ENCODE data around the gene ICOSLG. TPM values are rescaled to one million over a fixed set of nuclear protein-coding genes. Genes with fewer than 3 reads are reported as not detected.
"Not testable (repeated sequence)": the region's sequence is repeated elsewhere in the genome, so short reads cannot be mapped to it uniquely, and the experiment has no call there.

Gene ICOSLG
- total and polyA plus RNA-seq, 7 donors: 0.27 to 5.7 (median 0.83) TPM

- Histone ChIP-seq H3K27ac (no peak overlapping the region), H3K4me1 (no peaks in the 10 kb centered on the region), H3K27me3 (no peaks in the 10 kb centered on the region), H3K36me3 (no peaks in the 10 kb centered on the region), H3K9me3 (no peaks in the 10 kb centered on the region), H3K4me3 (no peak overlapping the region)
- 84 to 88% methylated on average over 15 of the region's 15 CpGs for WGBS, 2 donors
- no peak for DNase-seq
- intact Hi-C loops (cut with DNase I): no loop called here
- no peak for TF ChIP-seq EP300 (IDR thresholded peaks at IDR 0.05)
- no peak for TF ChIP-seq POLR2A (IDR thresholded peaks at IDR 0.05)
- no peak for TF ChIP-seq POLR2AphosphoS5 (IDR thresholded peaks at IDR 0.05)
- TF ChIP-seq CTCF (IDR thresholded peaks at IDR 0.05): no peak
These were observed 41.3 kb downstream of the ICOSLG start for GRCh38 chr21:44199448-44199847.

- H3K4me3 ChIP-seq; H3K36me3 ChIP-seq; intact Hi-C loops (cut with DNase I); H3K27me3 ChIP-seq; H3K9me3 ChIP-seq; H3K27ac ChIP-seq; H3K4me1 ChIP-seq: not testable (repeated sequence)
- WGBS, 2 donors: 94% methylated on average over 12 to 21 of the region's 21 CpGs
- peak; percentile 46 for DNase-seq
These were observed 43.6 kb downstream of the ICOSLG start for GRCh38 chr21:44197156-44197516.

GRCh38 chr21:44196212-44197155 lies 44.3 kb downstream of the ICOSLG start:
- H3K36me3 ChIP-seq; H3K4me1 ChIP-seq; H3K27me3 ChIP-seq; H3K4me3 ChIP-seq; H3K9me3 ChIP-seq; intact Hi-C loops (cut with DNase I); H3K27ac ChIP-seq: not testable (repeated sequence)
- peak; percentile 80 for DNase-seq
- WGBS, 2 donors: 81% methylated on average over 16 of the region's 22 CpGs; no CpG with 5 or more reads in 1 of the 2 donors

GRCh38 chr21:44194888-44195287 lies 45.9 kb downstream of the ICOSLG start:
- H3K9me3 ChIP-seq; H3K4me3 ChIP-seq; H3K4me1 ChIP-seq; intact Hi-C loops (cut with DNase I); H3K36me3 ChIP-seq; H3K27me3 ChIP-seq; DNase-seq; H3K27ac ChIP-seq: not testable (repeated sequence)
- WGBS, 2 donors: 29 to 89% methylated on average over 2 to 4 of the region's 9 CpGs

GRCh38 chr21:44194451-44194850 lies 46.3 kb downstream of the ICOSLG start:
- H3K27me3 ChIP-seq; H3K27ac ChIP-seq; DNase-seq; H3K36me3 ChIP-seq; H3K4me1 ChIP-seq; H3K4me3 ChIP-seq; H3K9me3 ChIP-seq; intact Hi-C loops (cut with DNase I): not testable (repeated sequence)
- no CpG with 5 or more reads among the region's 9 CpGs for WGBS, 2 donors

GRCh38 chr21:44193108-44193507 lies 47.6 kb downstream of the ICOSLG start:
- H3K27ac ChIP-seq; DNase-seq; H3K36me3 ChIP-seq; H3K4me1 ChIP-seq; H3K9me3 ChIP-seq; H3K4me3 ChIP-seq; intact Hi-C loops (cut with DNase I); H3K27me3 ChIP-seq: not testable (repeated sequence)
- WGBS, 2 donors: 0 to 60% methylated on average over 1 of the region's 5 CpGs

- H3K9me3 ChIP-seq; H3K4me3 ChIP-seq; H3K27me3 ChIP-seq; H3K36me3 ChIP-seq; H3K4me1 ChIP-seq; intact Hi-C loops (cut with DNase I): not testable (repeated sequence)
- DNase-seq: peak; percentile 63
- WGBS, 2 donors: 88 to 89% methylated on average over 12 of the region's 12 CpGs
- peak overlapping the region in 2 of 4 donors; percentile 23 to 28 for H3K27ac ChIP-seq
These were observed 50.1 kb downstream of the ICOSLG start for GRCh38 chr21:44190349-44191271.

GRCh38 chr21:44184862-44185261 lies 55.9 kb downstream of the ICOSLG start:
- H3K36me3 ChIP-seq; H3K9me3 ChIP-seq; DNase-seq; intact Hi-C loops (cut with DNase I); H3K27me3 ChIP-seq; H3K4me1 ChIP-seq; H3K27ac ChIP-seq; H3K4me3 ChIP-seq: not testable (repeated sequence)
- whole genome bisulfite sequencing, 2 donors: no CpG with 5 or more reads among the region's 7 CpGs

- DNase-seq; H3K4me3 ChIP-seq; H3K27me3 ChIP-seq; H3K9me3 ChIP-seq; H3K27ac ChIP-seq; H3K4me1 ChIP-seq; intact Hi-C loops (cut with DNase I); H3K36me3 ChIP-seq: not testable (repeated sequence)
- no CpG with 5 or more reads among the region's 8 CpGs for WGBS, 2 donors
These were observed 58.5 kb downstream of the ICOSLG start for GRCh38 chr21:44182202-44182601.

GRCh38 chr21:44181506-44181905 lies 59.2 kb downstream of the ICOSLG start:
- H3K27ac ChIP-seq; DNase-seq; H3K27me3 ChIP-seq; H3K36me3 ChIP-seq; H3K9me3 ChIP-seq; intact Hi-C loops (cut with DNase I); H3K4me1 ChIP-seq; H3K4me3 ChIP-seq: not testable (repeated sequence)
- no CpG with 5 or more reads among the region's 4 CpGs for WGBS, 2 donors

- H3K27me3 ChIP-seq; H3K36me3 ChIP-seq; DNase-seq; H3K4me1 ChIP-seq; H3K4me3 ChIP-seq; H3K27ac ChIP-seq; H3K9me3 ChIP-seq; intact Hi-C loops (cut with DNase I): not testable (repeated sequence)
- 71% methylated on average over 6 of the region's 14 CpGs; no CpG with 5 or more reads in 1 of the 2 donors for WGBS, 2 donors
These were observed 64.6 kb downstream of the ICOSLG start for GRCh38 chr21:44176127-44176526.
